NB4 (cell line): Measurements from ENCODE around the gene FOXL1.

Experiments used
- DNase-seq: peaks from one replicate; pipeline ENCODE4 v3.0.0; 2010; ENCODE audit warnings: low read depth
- H3K4me3 ChIP-seq: one replicate; pipeline ENCODE4 v1.5.1; 2011; ENCODE audit warnings: mild to moderate bottlenecking, low read depth, low read length, moderate library complexity
- MYC ChIP-seq: IDR thresholded peaks from 2 replicates; pipeline ENCODE4 v1.6.1; 2011; ENCODE audit warnings: low read depth, low read length
- POLR2A ChIP-seq: IDR thresholded peaks from 2 replicates; pipeline ENCODE4 v1.6.1; 2011; ENCODE audit warnings: mild to moderate bottlenecking; ENCODE audit not compliant: insufficient read length; ENCODE audit errors: extremely low read depth
- TF ChIP-seq, protein P1 (sequence below): IDR thresholded peaks from one replicate; pipeline ENCODE4 v1.5.1; 2012; ENCODE audit warnings: low read depth, low read length
- TF ChIP-seq, protein P2 (sequence below): IDR thresholded peaks from 2 replicates; pipeline ENCODE4 v1.6.1; 2011; ENCODE audit warnings: low read depth, low read length

The FOXL1 gene

DNA sequence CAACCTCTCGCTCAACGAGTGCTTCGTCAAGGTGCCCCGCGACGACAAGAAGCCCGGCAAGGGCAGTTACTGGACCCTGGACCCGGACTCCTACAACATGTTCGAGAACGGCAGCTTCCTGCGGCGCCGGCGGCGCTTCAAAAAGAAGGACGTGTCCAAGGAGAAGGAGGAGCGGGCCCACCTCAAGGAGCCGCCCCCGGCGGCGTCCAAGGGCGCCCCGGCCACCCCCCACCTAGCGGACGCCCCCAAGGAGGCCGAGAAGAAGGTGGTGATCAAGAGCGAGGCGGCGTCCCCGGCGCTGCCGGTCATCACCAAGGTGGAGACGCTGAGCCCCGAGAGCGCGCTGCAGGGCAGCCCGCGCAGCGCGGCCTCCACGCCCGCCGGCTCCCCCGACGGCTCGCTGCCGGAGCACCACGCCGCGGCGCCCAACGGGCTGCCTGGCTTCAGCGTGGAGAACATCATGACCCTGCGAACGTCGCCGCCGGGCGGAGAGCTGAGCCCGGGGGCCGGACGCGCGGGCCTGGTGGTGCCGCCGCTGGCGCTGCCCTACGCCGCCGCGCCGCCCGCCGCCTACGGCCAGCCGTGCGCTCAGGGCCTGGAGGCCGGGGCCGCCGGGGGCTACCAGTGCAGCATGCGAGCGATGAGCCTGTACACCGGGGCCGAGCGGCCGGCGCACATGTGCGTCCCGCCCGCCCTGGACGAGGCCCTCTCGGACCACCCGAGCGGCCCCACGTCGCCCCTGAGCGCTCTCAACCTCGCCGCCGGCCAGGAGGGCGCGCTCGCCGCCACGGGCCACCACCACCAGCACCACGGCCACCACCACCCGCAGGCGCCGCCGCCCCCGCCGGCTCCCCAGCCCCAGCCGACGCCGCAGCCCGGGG, 10.4 kb upstream of the FOXL1 start:
- no peak for DNase-seq
- TF ChIP-seq, protein P1, sequence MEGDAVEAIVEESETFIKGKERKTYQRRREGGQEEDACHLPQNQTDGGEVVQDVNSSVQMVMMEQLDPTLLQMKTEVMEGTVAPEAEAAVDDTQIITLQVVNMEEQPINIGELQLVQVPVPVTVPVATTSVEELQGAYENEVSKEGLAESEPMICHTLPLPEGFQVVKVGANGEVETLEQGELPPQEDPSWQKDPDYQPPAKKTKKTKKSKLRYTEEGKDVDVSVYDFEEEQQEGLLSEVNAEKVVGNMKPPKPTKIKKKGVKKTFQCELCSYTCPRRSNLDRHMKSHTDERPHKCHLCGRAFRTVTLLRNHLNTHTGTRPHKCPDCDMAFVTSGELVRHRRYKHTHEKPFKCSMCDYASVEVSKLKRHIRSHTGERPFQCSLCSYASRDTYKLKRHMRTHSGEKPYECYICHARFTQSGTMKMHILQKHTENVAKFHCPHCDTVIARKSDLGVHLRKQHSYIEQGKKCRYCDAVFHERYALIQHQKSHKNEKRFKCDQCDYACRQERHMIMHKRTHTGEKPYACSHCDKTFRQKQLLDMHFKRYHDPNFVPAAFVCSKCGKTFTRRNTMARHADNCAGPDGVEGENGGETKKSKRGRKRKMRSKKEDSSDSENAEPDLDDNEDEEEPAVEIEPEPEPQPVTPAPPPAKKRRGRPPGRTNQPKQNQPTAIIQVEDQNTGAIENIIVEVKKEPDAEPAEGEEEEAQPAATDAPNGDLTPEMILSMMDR, result no peak
- TF ChIP-seq POLR2A (no peak), MYC (no peak)
- TF ChIP-seq, protein P2, sequence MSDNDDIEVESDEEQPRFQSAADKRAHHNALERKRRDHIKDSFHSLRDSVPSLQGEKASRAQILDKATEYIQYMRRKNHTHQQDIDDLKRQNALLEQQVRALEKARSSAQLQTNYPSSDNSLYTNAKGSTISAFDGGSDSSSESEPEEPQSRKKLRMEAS, result no peak
- H3K4me3 ChIP-seq, result no peak overlapping the region

DNA sequence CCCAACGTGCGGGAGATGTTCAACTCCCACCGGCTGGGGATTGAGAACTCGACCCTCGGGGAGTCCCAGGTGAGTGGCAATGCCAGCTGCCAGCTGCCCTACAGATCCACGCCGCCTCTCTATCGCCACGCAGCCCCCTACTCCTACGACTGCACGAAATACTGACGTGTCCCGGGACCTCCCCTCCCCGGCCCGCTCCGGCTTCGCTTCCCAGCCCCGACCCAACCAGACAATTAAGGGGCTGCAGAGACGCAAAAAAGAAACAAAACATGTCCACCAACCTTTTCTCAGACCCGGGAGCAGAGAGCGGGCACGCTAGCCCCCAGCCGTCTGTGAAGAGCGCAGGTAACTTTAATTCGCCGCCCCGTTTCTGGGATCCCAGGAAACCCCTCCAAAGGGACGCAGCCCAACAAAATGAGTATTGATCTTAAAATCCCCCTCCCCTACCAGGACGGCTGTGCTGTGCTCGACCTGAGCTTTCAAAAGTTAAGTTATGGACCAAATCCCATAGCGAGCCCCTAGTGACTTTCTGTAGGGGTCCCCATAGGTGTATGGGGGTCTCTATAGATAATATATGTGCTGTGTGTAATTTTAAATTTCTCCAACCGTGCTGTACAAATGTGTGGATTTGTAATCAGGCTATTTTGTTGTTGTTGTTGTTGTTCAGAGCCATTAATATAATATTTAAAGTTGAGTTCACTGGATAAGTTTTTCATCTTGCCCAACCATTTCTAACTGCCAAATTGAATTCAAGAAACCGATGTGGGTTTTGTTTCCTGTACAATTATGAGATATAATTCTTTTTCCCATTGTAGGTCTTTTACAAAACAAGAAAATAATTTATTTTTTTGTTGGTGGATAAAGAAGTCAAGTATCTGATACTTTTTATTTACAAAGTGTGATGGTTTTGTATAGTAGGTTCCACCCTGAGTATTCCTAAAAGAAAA, 9.4 kb upstream of the FOXL1 start:
- TF ChIP-seq, protein P2, result no peak
- TF ChIP-seq POLR2A (no peak), MYC (no peak)
- TF ChIP-seq, protein P1, result no peak
- H3K4me3 ChIP-seq, result no peak overlapping the region
- no peak for DNase-seq

DNA sequence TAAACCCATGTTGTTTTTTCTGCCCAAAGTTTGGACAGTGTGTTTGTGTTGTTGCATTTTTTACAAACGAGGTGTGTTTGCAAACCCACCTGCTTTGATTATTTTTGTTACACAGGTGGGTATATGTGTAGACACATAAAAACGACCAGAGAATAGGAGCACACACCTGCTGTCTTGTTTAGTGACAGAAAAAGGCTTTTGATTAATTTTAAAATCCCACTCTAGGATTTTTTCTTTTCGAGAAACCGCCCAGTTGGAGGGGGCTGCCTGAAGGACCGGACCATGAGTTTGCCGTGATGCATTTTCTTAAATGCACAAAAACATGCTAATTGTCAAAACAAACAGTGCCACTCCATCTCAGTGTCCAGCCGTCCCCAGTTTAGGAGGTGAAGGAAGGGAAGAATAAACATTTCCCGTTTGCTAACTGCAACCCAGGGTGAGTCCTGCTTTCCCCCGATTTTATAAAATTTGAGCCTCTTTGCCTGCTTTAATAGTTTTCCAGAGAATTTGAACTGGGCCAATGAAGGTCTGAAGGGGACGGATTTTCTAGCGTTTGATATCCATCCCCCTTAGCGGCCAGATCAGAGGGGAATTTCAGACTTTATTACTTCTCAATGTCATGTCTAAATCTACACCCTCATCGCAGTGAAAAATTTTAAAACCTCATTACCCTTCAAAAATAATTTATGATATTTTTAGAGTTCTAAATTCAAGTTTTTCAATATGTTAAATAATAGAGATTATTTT, 8.5 kb upstream of the FOXL1 start:
- H3K4me3 ChIP-seq, result no peak overlapping the region
- TF ChIP-seq POLR2A, result no peak
- no peak for DNase-seq

DNA sequence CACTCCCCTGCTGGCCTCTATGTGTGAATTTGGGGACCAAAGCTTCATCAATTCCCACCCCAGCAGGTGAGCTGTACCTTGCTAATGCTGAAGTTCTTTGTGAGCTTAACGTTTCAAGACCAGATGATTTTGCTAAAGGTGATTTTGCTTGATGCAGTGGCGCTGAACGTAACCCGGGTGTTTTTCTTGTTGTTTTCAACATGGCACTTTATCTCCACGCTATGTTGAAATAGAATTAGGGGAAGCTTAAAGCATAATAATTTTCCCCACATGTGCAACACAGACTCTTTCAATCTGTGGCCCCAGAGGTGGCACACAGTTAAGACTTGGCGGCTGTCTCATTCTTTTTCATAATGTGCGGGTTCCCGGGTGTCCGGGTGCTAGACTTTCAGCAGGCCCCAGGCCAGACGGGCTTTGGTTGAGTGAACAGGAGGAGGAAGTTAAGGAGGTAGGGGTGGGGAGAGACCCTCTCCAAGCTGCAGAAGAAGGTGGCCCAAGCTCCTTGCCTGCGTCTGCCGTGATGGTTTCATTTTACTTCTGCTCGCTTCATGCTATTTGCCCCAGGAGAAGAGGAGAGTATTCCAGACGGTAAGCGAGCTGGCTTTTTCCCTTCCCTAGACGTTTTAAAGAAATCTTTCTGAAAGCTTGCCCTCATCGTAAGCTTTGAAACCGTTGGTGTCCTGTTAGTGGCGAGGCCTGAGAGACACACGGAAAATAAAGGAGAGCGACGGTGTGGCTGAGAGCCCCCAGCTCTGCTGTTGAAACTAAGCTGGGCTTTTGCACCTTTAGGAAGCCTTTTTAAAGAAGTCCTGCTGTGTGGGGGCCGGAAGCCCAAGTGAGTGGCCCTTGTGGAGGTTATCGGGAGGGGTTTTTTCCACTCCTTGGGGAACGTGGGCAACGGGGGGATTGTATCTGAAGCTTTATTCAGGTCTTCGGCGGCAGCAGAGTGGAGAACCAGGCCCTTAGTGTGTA, 7.5 kb upstream of the FOXL1 start:
- no peak for TF ChIP-seq MYC
- TF ChIP-seq, protein P2, result no peak
- no peak for TF ChIP-seq POLR2A
- H3K4me3 ChIP-seq, result no peak overlapping the region
- DNase-seq, result no peak

DNA sequence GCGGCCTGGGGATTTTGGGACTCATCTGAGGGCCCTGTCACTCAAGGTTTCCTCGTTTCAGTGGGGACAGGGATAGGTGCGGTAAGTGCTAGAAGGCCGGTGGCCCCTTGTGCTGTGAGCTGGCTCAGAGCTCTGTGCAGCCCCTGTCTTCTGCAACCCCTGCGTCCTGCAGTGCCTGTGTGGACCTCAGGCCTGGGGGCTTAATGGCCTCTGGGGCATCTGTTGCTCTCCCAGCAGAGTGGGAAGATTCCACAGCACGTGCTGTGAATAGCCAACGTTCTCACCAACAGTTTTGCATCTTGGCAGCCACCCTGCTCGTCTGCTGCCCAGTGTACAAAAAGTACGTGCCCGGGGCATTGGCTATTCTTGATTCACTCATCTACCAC, 6.8 kb upstream of the FOXL1 start:
- no peak overlapping the region for H3K4me3 ChIP-seq
- no peak for TF ChIP-seq POLR2A
- TF ChIP-seq, protein P2, result no peak
- TF ChIP-seq, protein P1, result no peak
- TF ChIP-seq MYC, result no peak
- DNase-seq, result no peak
